NCI-H2171 treated with DMSO at 0.1 percent for 48 hours (cell line): Measurements from ENCODE around the gene RPL41.
A peak's percentile ranks its signal among the peaks of the same experiment; 100 is the strongest.

Source experiments
- DNase-seq: peaks from one replicate; lab custom pipeline; 2025; lab: John Stamatoyannopoulos, UW

RPL41 gene

GRCh38 chr12:56103066-56103711, 13.2 kb upstream of the RPL41 start:
- no peak for DNase-seq

DNA sequence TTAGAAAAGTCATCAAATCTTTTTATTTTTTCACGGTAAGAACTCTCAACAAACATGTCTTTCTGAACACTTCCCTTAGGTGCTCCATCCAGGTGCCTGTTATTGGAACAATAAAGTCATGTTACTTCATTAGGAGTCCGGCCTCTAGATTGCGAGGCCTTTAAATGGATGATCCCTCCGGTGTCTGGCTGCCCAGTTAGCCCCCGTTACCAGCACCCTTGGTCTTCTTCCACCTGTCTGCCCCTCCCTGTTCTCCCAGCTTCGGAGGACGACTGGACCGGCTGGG, 12.7 kb upstream of the RPL41 start:
- DNase-seq: no peak

DNA sequence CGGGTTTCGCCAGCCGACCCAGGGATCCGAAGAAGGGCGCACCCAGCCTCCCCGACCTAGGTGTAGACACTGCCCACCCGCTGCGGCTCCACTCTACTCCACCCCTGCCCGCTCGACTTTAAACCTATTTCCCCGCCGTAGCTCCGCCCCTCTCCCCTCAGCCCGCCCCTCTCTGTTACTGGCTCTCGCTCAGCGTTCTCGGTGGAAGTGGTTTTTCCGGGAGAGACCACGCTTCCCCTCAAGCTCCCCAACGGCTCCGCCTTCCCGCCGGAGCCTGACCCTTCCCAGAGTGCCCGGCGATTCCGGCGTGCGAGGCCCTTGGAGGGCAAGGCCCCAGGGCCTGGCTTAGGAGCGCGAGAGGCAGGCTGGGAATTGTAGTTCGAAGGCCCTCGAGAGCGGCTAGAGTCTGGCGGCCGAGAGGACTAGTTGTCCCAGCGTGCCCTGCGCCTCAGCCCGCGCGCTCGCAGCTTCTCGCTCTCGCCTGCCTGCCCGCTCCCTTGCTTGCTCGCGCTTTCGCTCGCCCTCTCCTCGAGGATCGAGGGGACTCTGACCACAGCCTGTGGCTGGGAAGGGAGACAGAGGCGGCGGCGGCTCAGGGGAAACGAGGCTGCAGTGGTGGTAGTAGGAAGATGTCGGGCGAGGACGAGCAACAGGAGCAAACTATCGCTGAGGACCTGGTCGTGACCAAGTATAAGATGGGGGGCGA, 12.2 kb upstream of the RPL41 start, which contains the start of gene PA2G4:
Gene PA2G4, plus strand, starts transcription at position 451 of the 706 bp plus-strand sequence. Its CDS starts 179 bp downstream, at position 630.
- peak; percentile 98 for DNase-seq

DNA sequence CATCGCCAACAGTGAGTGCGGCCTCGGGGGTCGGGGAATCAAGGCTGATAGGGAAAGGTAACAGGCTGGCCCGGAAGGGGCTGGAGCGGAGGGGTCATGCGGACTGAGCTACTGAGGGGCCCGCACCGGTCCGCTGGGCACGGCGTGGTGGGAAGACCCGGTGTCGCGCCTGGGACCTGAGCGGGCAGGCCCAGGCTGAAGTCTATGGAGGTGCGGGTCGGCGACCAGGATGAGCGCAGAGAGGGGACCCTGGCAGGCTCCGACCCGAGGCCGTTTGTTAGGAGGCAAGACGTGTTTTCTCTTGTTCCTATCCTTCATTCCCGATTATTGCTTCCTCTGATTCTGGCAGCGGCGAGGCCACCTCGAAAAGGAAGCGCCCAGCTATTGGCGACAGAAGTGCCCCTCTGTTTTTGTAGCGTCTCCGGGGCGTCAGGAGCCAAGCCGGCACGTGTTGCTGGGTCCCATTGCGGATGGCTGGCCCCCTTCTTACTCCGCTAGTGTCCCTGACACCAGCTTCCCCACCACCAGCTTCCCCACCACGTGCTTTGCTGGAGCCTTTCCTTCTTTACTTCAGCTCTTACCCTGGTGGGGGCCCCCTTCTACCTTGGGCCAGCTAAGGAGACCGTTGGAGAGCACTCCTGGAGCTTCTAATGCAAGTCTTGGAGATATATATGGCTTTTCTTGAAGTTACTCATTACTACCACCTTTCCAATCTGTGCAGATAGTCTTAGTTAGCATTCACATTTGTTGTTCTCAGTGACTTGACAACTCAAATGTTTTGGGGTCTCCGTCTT, 11.4 kb upstream of the RPL41 start:
- peak; percentile 39 for DNase-seq

- no peak for DNase-seq
These were observed 10.9 kb upstream of the RPL41 start for GRCh38 chr12:56105609-56105902.

GRCh38 chr12:56107242-56107641, 9.2 kb upstream of the RPL41 start:
- no peak for DNase-seq

DNA sequence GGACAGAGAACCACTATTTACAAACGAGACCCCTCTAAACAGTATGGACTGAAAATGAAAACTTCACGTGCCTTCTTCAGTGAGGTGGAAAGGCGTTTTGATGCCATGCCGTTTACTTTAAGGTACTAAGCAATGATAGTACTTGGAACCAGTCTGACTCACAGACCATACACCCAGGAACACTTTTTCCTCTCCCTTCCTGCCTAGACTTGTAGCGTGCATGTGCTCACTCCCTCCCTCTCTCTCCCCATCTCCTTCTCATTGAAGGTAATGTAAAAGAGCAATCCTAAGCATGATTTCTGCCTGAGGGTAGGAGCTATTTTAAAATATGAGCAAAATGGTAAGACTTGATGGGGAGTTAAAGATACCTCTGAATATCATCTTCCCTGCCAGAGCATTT, 5.9 kb upstream of the RPL41 start:
- no peak for DNase-seq

- no peak for DNase-seq
These were observed 2.3 kb upstream of the RPL41 start for GRCh38 chr12:56114084-56114483.

DNA sequence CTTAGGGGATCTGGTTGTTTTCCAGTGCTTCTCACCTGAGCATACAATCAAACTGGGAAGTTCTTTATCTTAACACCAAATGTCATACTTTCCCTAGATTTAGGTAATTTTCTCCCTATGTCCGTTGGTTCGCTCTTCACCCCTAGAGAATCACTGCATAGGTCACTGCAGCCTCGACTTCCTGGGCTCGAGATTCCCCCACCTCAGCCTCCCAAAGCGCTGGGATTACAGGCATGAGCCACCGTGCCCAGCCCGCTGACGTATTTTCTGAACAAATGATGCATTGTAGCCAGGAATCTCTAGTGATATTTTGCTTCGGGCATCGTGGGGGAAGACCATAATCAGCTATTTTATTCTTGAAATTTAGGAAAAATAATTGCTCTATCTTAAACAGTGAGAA, 1.1 kb upstream of the RPL41 start:
- DNase-seq: no peak

- DNase-seq: peak; percentile 60
These were observed 761 bp downstream of the RPL41 start for GRCh38 chr12:56117082-56117706.

DNA sequence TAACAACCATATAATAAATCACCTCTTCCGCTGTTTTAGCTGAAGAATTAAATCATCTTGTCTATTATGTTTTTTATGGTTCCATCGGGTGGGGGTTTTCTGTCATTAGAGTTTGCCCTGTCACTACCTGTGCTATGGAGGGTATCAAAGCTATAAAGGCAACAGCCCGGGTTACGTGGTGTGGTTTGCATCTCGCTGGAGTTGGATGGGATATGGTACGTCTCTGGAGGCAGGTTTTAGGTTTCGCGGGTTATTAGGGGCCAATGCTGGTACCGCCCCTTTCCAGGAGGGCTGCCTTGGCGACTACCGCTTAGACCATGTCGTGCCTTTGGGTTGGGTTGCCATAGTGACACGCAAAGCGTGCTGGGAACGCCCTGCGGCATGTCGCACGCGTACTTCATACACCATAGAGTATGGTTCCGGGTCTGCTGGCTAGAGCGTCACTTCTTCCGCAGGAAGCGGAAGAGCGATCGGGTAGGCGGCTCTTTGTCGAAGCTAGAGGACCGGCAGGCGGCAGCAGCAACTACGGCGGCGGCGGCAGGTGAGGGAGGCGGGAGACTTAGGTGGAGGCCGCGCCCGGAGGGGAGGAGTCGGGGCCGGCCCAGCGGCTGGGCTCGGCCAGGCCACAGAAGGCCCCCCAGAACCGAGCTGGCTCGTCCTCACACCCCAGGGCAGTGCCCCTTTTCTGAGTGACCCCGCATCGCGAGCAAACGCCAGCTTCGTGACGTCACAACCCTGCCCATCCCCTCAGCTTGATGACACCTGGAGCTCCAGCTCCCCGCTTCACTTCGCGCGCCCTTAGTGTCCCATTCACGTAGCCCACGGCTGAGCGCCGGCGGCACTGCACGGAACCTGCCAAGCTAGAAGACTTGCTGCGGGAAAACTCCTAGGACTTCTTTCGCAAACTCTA, 1.6 kb downstream of the RPL41 start, which contains the start of gene ZC3H10:
Gene ZC3H10, plus strand, starts transcription at position 489 of the 910 bp plus-strand sequence. CDS start 2,297 bp downstream, outside the sequence.
- peak; percentile 99 for DNase-seq

GRCh38 chr12:56118688-56119357, 2.4 kb downstream of the RPL41 start:
- no peak for DNase-seq

GRCh38 chr12:56119361-56119796, 2.9 kb downstream of the RPL41 start:
- DNase-seq: peak; percentile 87

DNA sequence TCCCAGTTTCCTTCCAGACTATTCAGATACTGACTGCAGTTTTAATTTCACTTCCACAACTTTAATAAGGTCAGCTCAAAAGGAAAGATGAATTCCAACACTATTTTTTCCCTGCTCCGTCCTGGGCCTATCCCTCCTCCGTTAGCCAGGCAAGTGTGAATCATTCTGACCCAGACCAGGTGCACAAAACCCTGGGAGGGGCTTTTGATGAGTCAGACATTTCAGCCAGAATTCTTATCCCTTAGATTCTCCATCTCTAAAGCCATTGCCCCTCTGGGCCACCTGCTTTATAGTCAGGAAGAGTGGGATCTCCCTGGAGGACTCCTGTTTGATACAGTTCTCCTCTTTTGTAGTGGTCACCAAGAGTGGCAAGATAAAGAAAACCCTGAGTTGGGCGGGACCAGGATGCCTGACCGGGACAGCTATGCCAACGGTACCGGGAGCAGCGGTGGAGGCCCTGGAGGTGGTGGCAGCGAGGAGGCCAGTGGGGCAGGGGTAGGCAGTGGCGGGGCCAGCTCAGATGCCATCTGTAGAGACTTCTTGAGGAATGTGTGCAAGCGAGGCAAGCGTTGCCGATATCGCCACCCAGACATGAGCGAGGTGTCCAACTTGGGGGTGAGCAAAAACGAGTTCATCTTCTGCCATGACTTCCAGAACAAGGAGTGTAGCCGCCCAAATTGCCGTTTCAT, 3.9 kb downstream of the RPL41 start:
- no peak for DNase-seq

- DNase-seq: no peak
These were observed 4.9 kb downstream of the RPL41 start for GRCh38 chr12:56121204-56121870.

- no peak for DNase-seq
These were observed 6.2 kb downstream of the RPL41 start for GRCh38 chr12:56122637-56123036.

DNA sequence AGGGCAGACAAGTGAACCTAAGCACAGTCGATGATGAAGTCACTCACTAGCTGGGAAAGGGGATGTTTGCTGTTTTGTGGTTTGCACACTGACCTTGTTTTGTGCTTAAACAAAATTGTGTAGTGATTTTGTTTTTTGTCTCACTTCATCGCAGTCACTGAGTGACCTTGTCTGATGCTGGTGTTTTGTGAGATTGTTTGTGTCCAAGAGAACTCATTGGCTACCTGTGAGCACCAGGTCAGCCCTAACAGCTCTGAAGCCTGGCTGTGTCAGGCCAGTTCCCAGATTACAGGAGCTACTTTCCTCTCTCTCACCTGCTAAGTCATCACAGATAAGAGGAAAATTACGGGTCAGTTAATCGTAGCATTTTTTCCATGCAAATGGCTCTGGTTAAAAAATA, 7.7 kb downstream of the RPL41 start:
- DNase-seq: no peak

- peak; percentile 7 for DNase-seq
These were observed 10.4 kb downstream of the RPL41 start for GRCh38 chr12:56126732-56127239.

DNA sequence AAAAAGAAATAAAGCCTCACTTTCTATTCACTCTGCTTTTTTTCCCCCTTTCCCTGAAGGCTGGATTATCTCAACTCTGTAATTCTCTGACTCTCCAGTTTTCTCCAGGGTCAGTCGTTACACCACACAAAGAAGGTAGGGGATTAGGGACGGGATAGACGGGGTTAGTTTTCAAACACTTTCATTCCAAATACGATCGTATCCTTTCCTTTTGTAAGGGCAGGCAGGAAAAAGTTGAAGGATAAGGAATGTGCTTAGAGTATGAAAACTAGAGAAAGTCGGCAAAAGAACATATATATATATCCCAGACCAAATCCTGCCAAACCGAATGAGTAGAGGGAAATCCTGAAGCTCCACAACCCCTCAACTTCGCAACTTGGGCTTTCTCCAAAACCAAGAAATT, 11.1 kb downstream of the RPL41 start:
- no peak for DNase-seq
